ENCODE results near the gene PRSS8. TPM values are rescaled to one million over a fixed set of nuclear protein-coding genes. Genes with fewer than 3 reads are reported as not detected.

Gene PRSS8
- total RNA-seq, 4 donors from 2014 or later, result 0.31 to 2.6 (median 2.6) TPM; not detected in 1

DNA sequence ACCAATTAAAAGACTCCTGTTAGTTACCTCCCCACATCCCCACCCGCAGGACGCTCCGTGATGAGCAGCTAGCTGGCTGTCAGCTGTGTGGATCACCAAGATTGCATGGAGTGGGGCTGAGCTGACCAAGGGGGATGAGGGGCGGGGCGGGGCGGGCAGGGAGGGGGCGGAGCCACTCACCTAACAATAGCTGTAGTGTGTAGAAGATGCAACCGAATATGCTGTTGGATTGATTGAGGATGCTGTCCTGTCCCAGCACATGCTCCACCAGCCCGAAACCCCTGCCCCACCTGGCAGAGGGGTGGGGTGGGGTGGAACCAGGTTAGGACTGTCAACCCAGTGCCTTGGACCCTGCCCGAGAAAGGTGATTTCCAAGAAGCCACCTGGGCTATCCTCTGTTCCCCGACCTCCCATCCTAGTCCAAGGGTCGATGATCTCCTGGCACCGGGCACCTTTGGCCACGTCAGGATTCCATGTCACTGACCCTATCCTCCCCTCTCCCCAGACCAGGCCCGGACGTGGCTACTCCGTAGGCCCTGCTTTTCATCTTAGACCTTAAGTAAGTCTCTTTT, 42.3 kb downstream of the PRSS8 start:
- DNase-seq (ENCODE audit: low spot score) (no peak), ATAC-seq (ENCODE audit: low FRiP score) (no peak)
- TF ChIP-seq, protein P1, sequence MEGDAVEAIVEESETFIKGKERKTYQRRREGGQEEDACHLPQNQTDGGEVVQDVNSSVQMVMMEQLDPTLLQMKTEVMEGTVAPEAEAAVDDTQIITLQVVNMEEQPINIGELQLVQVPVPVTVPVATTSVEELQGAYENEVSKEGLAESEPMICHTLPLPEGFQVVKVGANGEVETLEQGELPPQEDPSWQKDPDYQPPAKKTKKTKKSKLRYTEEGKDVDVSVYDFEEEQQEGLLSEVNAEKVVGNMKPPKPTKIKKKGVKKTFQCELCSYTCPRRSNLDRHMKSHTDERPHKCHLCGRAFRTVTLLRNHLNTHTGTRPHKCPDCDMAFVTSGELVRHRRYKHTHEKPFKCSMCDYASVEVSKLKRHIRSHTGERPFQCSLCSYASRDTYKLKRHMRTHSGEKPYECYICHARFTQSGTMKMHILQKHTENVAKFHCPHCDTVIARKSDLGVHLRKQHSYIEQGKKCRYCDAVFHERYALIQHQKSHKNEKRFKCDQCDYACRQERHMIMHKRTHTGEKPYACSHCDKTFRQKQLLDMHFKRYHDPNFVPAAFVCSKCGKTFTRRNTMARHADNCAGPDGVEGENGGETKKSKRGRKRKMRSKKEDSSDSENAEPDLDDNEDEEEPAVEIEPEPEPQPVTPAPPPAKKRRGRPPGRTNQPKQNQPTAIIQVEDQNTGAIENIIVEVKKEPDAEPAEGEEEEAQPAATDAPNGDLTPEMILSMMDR (IDR thresholded peaks at IDR 0.05), result no peak

DNA sequence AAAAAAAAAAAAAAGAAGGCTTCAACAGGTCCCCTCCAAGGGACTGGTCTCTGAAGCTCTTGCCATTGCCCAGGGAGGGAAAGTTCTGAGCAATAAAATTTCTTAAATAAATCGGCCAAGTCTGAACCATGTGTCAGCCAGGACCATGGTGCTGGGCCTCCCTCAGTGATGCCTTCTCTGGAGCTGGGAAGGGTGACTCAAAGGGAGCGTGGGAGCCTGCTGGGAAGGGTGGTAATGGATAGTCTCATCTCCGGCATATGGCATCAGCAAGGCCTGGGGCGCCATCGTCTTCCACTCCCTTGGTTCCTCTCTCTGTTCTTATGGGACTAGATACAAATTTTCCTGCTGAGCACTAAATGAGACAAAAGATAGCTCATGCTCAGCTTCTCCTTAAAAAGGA, 43.2 kb downstream of the PRSS8 start:
- TF ChIP-seq, protein P1 (IDR thresholded peaks at IDR 0.05), result no peak
- DNase-seq (ENCODE audit: low spot score) (no peak), ATAC-seq (ENCODE audit: low FRiP score) (no peak)

DNA sequence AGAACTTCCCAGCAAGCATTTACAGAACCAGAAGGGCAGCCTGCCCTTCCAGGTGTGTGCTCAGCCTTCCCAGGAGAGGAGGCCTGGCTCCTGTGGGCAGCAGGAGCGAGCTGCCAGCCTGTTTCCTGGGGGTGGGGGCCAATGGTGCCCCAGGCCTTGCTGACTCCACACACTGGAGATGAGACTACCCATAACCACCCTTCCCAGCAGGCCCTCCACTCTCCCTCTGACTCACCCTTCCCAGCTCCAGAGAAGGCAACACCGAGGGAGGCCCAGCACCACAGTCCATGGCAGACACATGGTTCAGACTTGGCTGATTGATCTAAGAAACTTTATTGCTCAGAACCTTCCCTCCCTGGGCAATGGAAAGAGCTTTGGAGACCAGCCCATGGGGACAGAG, 45.0 kb downstream of the PRSS8 start:
- ATAC-seq (ENCODE audit: low FRiP score) (no peak), DNase-seq (ENCODE audit: low spot score) (no peak)
- TF ChIP-seq, protein P1 (IDR thresholded peaks at IDR 0.05), result no peak

DNA sequence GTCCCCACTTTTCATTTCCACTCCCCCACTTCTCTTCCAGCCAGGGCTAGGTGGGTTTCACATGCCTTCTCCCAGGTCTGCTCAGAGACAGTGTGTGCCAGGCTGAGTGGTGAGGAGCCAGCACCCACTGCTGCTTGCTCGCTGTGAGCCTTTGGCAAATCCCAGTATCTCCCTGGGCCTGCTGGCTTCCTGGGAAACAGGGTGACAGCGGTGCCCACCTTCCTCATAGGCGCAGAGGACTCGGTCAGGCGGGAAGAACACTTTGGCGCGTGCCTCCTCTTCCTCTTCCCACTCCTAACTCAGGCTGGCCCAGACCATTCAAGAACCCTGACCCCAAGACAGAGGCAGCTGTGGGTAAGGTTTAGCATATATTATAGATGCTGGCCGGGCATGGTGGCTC, 46.3 kb downstream of the PRSS8 start:
- DNase-seq (ENCODE audit: low spot score) (no peak), ATAC-seq (ENCODE audit: low FRiP score) (no peak)
- TF ChIP-seq, protein P1 (IDR thresholded peaks at IDR 0.05), result no peak

DNA sequence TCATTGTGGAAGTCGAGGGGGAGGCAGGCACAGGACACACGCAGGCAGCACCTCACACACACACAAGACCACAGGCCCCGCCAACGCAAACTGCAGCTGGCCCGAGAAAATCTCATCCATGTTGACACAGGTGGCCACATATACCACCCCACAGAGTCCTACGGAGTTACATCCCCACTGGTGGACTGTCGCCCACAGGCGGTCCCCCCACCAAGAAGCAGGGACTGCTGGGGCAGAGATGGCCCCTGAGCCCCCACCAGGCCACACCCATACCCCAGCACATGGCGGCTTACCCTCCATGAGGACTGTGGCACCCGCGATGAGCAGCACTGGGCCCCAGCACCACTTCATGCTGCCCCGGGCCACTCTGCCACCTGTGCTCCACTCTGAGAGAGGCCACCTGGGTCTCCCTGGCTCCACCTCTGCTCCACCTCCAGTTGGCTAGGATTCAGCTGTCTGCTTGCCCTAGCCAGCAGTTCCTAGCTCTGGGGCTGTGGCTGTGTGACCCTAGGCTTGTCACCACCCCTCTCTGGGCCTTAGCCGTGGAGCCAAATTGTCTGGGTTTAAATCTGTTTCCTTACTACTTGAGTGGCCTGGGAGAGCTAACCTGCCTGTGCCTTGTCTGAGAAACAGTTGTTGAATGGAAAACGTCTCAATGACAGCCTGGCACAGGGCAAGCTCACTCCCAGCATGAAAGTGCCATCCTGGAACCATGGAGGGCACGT, 46.9 kb downstream of the PRSS8 start, which contains the start of gene PRSS53:
Gene PRSS53 (minus strand): TSS at position 485 of the 725 bp plus-strand sequence. CDS start 134 bp downstream, at position 351.
- no peak for ATAC-seq (ENCODE audit: low FRiP score)
- DNase-seq (ENCODE audit: low spot score), result no peak
- TF ChIP-seq, protein P1 (IDR thresholded peaks at IDR 0.05), result no peak

DNA sequence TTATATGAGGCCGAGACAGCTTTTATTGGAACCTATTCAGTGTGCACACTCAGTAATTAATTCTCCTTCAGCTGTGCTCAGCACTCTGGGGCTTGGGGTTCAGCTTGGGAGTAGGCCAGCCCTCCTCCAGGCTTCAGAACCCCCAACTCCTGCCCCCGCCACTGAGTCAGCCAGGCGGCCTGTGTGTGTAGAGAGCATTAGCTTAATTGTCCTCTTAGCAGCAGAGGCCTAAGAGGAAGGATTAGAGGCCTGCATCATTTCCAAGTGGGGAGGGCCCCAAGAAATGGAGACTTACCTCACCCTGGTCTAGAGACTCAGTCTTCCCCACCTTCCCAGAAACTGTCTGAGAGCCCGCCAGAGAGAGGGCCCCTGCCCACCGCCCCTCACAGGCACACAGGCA, 47.6 kb downstream of the PRSS8 start:
- DNase-seq (ENCODE audit: low spot score) (no peak), ATAC-seq (ENCODE audit: low FRiP score) (no peak)
- TF ChIP-seq, protein P1 (IDR thresholded peaks at IDR 0.05), result no peak

DNA sequence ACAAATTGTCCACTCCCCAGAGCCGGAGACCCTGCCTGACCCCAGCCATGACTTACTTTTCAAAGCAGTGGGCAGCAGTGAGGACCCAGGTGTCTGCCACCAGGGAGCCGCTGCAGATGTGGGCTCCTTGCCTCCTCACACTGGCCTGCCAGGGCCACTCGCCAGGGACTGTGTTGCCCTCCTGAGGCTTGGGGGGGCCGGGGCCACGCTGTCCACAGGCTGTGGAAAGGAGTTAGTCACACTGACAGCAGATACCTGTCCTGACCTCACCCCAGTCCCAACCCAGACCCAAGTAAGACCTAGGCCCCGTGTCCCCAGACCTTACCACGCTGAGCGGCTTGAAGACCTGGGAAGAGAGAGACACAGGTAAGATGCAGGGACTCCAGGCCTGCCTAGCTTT, 48.0 kb downstream of the PRSS8 start:
- TF ChIP-seq, protein P1 (IDR thresholded peaks at IDR 0.05), result no peak
- ATAC-seq (ENCODE audit: low FRiP score) (no peak), DNase-seq (ENCODE audit: low spot score) (no peak)
